GM23338 (cell line): Measurements from ENCODE around the gene CRMP1.

Experiments used
- CREB1 ChIP-seq: fragments of 250-450 bp; sonication (Bioruptor Pico); IDR thresholded peaks from 2 replicates; pipeline ENCODE4 v1.5.0; 2020; ENCODE audit warnings: low read depth, mild to moderate bottlenecking, moderate library complexity
- CTCF ChIP-seq, 2 experiments: fragments of 200-600 bp in 1 of 2; sonication (generic) in 1 of 2; conservative IDR thresholded peaks; 2 replicates each; pipeline versions ENCODE4 v1.5.1 to v1.6.1; 2016 to 2017; ENCODE audit warnings: antibody characterized with exemption in 2 of 2, low read depth in 2 of 2, mild to moderate bottlenecking in 2 of 2, moderate library complexity in 1 of 2
- ETS1 ChIP-seq: IDR thresholded peaks from 2 replicates; pipeline ENCODE4 v1.6.1; 2016; ENCODE audit warnings: antibody characterized with exemption
- EZH2 ChIP-seq: fragments of 200-600 bp; sonication (generic); IDR thresholded peaks from one replicate; pipeline ENCODE4 v1.8.0; 2017; ENCODE audit warnings: antibody characterized with exemption, mild to moderate bottlenecking, low read depth; ENCODE audit not compliant: unreplicated experiment
- JUNB ChIP-seq: IDR thresholded peaks from one replicate; pipeline ENCODE4 v1.6.1; 2016; ENCODE audit warnings: antibody characterized with exemption; ENCODE audit not compliant: unreplicated experiment
- POLR2AphosphoS5 ChIP-seq: IDR thresholded peaks from 2 replicates; pipeline ENCODE4 v1.6.1; 2016; ENCODE audit warnings: antibody characterized with exemption, low read depth
- REST ChIP-seq: IDR thresholded peaks from one replicate; pipeline ENCODE4 v1.6.1; 2018; ENCODE audit warnings: antibody characterized with exemption; ENCODE audit not compliant: unreplicated experiment

GRCh38 chr4:5842456-5842855 lies 50.4 kb downstream of the CRMP1 start:
- no peak for TF ChIP-seq EZH2
- no peak for TF ChIP-seq CTCF (conservative IDR thresholded peaks at IDR 0.05; ENCODE audit: low read depth in 2 of 2)
- TF ChIP-seq CREB1 (CRISPR knock-in tag): no peak
- TF ChIP-seq REST: no peak
- no peak for TF ChIP-seq POLR2AphosphoS5
- no peak for TF ChIP-seq JUNB
- no peak for TF ChIP-seq ETS1
